Fibroblast of lung (primary cell): ENCODE data around the gene ST6GALNAC5. TPM values are rescaled to one million over a fixed set of nuclear protein-coding genes. Genes with fewer than 3 reads are reported as not detected.
A peak's percentile ranks its signal among the peaks of the same experiment; 100 is the strongest.

Experiments
- DNase-seq, 2 donors: peaks; one replicate each; pipeline versions ENCODE4 v3.0.0 to v3.0.0-alpha.2; 2010; ENCODE audit warnings: low read depth in 2 of 2
- H2AFZ ChIP-seq: 2 replicates; pipeline ENCODE4 v1.5.1; 2012; ENCODE audit warnings: low read length, control low read depth, inconsistent platforms
- H3K27ac ChIP-seq: 2 replicates; pipeline ENCODE4 v1.5.1; 2011; ENCODE audit warnings: low read length, control low read depth; ENCODE audit not compliant: insufficient read depth
- H3K27me3 ChIP-seq: 2 replicates; pipeline ENCODE4 v1.5.1; 2011; ENCODE audit warnings: mild to moderate bottlenecking, low read length; ENCODE audit not compliant: control insufficient read depth, insufficient read depth
- H3K36me3 ChIP-seq: 2 replicates; pipeline ENCODE4 v1.5.1; 2011; ENCODE audit warnings: low read length; ENCODE audit not compliant: control insufficient read depth, insufficient read depth
- H3K4me1 ChIP-seq: 2 replicates; pipeline ENCODE4 v1.5.1; 2011; ENCODE audit warnings: low read length; ENCODE audit not compliant: control insufficient read depth, insufficient read depth; ENCODE audit errors: extremely low read depth
- H3K4me2 ChIP-seq: 2 replicates; pipeline ENCODE4 v1.5.1; 2011; ENCODE audit warnings: low read length, control low read depth; ENCODE audit not compliant: insufficient read depth; ENCODE audit errors: extremely low read depth
- H3K4me3 ChIP-seq, 4 experiments: fragments of 200-600 bp in 1 of 4; sonication (generic) in 1 of 4; replicated peaks in 1 of 4; 2 replicates each; pipeline ENCODE4 v1.5.1; 2011 to 2016; ENCODE audit warnings: low read length in 4 of 4, low read depth in 3 of 4, mild to moderate bottlenecking in 3 of 4, control low read depth in 2 of 4, inconsistent platforms in 1 of 4, mixed read lengths in 1 of 4; ENCODE audit not compliant: insufficient read depth in 1 of 4; ENCODE audit errors: control extremely low read depth in 1 of 4
- H3K79me2 ChIP-seq: 2 replicates; pipeline ENCODE4 v1.5.1; 2012; ENCODE audit warnings: mild to moderate bottlenecking, low read length, inconsistent platforms; ENCODE audit not compliant: control insufficient read depth, insufficient read depth
- H3K9ac ChIP-seq: 2 replicates; pipeline ENCODE4 v1.5.1; 2011; ENCODE audit warnings: mild to moderate bottlenecking, low read length, control low read depth; ENCODE audit not compliant: insufficient read depth
- H3K9me3 ChIP-seq: 2 replicates; pipeline ENCODE4 v1.5.1; 2012; ENCODE audit warnings: low read depth, low read length; ENCODE audit not compliant: control insufficient read depth, insufficient read depth
- H4K20me1 ChIP-seq: 2 replicates; pipeline ENCODE4 v1.5.1; 2011; ENCODE audit warnings: low read length; ENCODE audit not compliant: control insufficient read depth, insufficient read depth; ENCODE audit errors: extremely low read depth
- CTCF ChIP-seq, 2 donors: IDR thresholded peaks in 1 of 2; conservative IDR thresholded peaks in 1 of 2; 1 replicate in 1 of 2; 2 replicates in 1 of 2; pipeline ENCODE4 v1.5.1; 2011 to 2012; ENCODE audit warnings: low read length in 2 of 2, control low read depth in 1 of 2, inconsistent platforms in 1 of 2, low read depth in 1 of 2, mild to moderate bottlenecking in 1 of 2
- EZH2 ChIP-seq: IDR thresholded peaks from 2 replicates; pipeline ENCODE4 v1.5.1; 2012; ENCODE audit warnings: low read length, control low read depth, mild to moderate bottlenecking; ENCODE audit errors: missing control alignments
- polyA plus RNA-seq, 2 donors: library from polyadenylated mRNA; depleted of rRNA in 1 of 2; stranded (reverse) in 1 of 2; unstranded in 1 of 2; fragments of >200 nt; gene quantifications; 2 replicates each; pipeline ENCODE4 v1.2.1, GENCODE V29; 2011 to 2012; ENCODE audit warnings: missing spikeins in 1 of 2
- total RNA-seq: library from RNA; depleted of rRNA; stranded (reverse); fragments of >200 nt; gene quantifications from 2 replicates; pipeline ENCODE4 v1.2.1, GENCODE V29; 2014

Gene ST6GALNAC5
- total and polyA plus RNA-seq, 2 donors (not counting 1 experiment from before 2014, with no cell fraction given), result 0.37 to 0.83 TPM

GRCh38 chr1:77014073-77014788 is 147.0 kb downstream of the ST6GALNAC5 start:
- Histone ChIP-seq H2AFZ (no peak overlapping the region), H3K4me2 (no peak overlapping the region), H3K9me3 (no peaks in the 10 kb centered on the region), H3K27me3 (no peaks in the 10 kb centered on the region), H3K4me1 (no peaks in the 10 kb centered on the region), H3K27ac (no peak overlapping the region), H3K36me3 (no peaks in the 10 kb centered on the region), H3K4me3 (no peak overlapping the region), H4K20me1 (no peaks in the 10 kb centered on the region), H3K9ac (no peak overlapping the region), H3K79me2 (no peaks in the 10 kb centered on the region)
- peak in 1 of 2 donors; percentile 8 for DNase-seq
- TF ChIP-seq EZH2 (no peak), CTCF (conservative IDR thresholded peaks at IDR 0.05 in 1 of 2, IDR thresholded peaks at IDR 0.05 in 1 of 2; ENCODE audit: low read depth in 1 of 2, low read length in 2 of 2) (no peak)

- DNase-seq, result no peak
- H4K20me1 ChIP-seq, result no peaks in the 10 kb centered on the region
- no peaks in the 10 kb centered on the region for H3K36me3 ChIP-seq
- H3K9ac ChIP-seq, result no peak overlapping the region
- H3K4me1 ChIP-seq, result no peaks in the 10 kb centered on the region
- no peak overlapping the region for H3K27ac ChIP-seq
- no peak for TF ChIP-seq CTCF (conservative IDR thresholded peaks at IDR 0.05 in 1 of 2, IDR thresholded peaks at IDR 0.05 in 1 of 2; ENCODE audit: low read depth in 1 of 2, low read length in 2 of 2)
- TF ChIP-seq EZH2, result no peak
- no peaks in the 10 kb centered on the region for H3K9me3 ChIP-seq
- no peak overlapping the region for H2AFZ ChIP-seq
- H3K4me2 ChIP-seq, result no peak overlapping the region
- no peak overlapping the region for H3K4me3 ChIP-seq
- H3K79me2 ChIP-seq, result no peaks in the 10 kb centered on the region
- H3K27me3 ChIP-seq, result no peaks in the 10 kb centered on the region
Measured at GRCh38 chr1:77015748-77016341, 148.6 kb downstream of the ST6GALNAC5 start.

GRCh38 chr1:77016386-77016985 is 149.2 kb downstream of the ST6GALNAC5 start:
- no peaks in the 10 kb centered on the region for H3K4me1 ChIP-seq
- H3K27ac ChIP-seq, result no peak overlapping the region
- no peak overlapping the region for H3K4me2 ChIP-seq
- H3K9ac ChIP-seq, result no peak overlapping the region
- no peaks in the 10 kb centered on the region for H3K79me2 ChIP-seq
- H3K4me3 ChIP-seq, result no peak overlapping the region
- H2AFZ ChIP-seq, result no peak overlapping the region
- H4K20me1 ChIP-seq, result no peaks in the 10 kb centered on the region
- no peaks in the 10 kb centered on the region for H3K36me3 ChIP-seq
- H3K9me3 ChIP-seq, result no peaks in the 10 kb centered on the region
- no peaks in the 10 kb centered on the region for H3K27me3 ChIP-seq
- TF ChIP-seq EZH2 (no peak), CTCF (conservative IDR thresholded peaks at IDR 0.05 in 1 of 2, IDR thresholded peaks at IDR 0.05 in 1 of 2; ENCODE audit: low read depth in 1 of 2, low read length in 2 of 2) (no peak)
- DNase-seq, result no peak
